GM18520 (cell line): ENCODE measurements around the gene MROH8.
"Not testable (repeated sequence)": the region's sequence is repeated elsewhere in the genome, so short reads cannot be mapped to it uniquely, and the experiment has no call there.

Experiments used
- ATAC-seq: cut with Tn5 transposase; IDR thresholded peaks from one replicate; pipeline ENCODE4 v1.9.1; 2021; ENCODE audit not compliant: unreplicated experiment

MROH8 gene

DNA sequence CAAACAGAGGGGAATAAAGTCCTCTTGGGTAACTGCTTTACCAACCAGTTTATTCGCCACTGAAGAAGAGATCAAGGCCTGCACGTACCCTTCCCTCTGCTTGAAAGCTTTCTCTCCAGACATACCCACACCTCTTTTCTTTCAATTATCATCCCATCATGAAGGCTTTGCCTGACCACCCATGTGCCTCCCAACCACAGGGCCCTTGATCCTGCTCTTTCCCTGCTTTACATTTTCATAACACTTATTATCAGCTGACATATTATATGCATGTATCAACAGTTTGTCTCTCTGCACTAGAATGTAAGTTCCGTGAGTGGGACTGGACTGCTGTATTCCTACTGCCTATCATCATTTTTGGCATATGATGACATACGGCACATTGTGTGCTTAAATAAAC, 21.1 kb downstream of the MROH8 start:
- ATAC-seq: no peak

DNA sequence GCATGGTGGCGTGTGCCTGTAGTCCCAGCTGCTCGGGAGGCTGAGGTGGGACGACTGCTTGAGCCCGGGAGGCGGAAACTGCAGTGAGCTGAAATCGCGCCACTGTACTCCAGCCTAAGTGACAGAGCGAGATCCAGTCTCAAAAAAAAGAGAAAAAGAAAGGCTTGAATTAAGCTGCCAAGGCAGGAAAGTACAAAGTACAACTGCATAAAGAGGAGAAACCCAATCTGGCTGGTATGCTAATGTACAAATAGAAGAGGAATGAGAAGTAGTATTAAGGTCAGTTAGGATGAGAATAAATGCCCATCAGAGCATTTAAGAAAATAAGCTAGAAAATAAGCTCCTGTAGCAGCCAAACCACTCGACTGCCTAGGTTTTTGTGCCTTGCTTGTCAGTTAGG, 23.4 kb downstream of the MROH8 start:
- no peak for ATAC-seq

DNA sequence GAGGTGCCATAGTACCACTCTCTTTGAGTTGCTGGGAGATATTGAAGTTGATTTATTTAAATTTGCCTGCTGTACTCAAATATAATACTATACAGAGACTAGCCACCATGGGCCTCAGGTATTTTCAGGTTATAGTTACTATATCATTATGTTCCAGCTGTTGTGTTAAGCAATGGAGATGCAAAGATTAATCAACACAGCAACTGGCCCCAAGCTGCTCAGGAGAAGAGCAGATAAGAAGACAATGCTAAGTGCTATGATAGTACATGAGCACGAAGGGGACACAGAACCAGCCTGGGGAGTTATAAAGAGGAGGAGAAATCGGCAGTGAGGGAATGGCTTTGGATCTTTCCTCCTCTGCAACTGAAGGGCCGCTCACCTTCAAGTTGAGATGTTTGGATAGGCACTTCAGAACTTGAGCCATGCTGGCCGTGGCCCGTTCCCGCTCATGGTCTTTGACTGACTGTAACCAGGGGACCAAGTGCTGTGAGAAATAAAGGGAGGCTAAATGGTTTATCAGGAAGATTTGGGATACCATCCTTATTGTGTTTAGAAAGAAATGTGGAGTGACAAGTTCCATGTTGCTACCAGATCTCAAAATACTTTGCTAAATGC, 24.6 kb downstream of the MROH8 start:
- no peak for ATAC-seq

DNA sequence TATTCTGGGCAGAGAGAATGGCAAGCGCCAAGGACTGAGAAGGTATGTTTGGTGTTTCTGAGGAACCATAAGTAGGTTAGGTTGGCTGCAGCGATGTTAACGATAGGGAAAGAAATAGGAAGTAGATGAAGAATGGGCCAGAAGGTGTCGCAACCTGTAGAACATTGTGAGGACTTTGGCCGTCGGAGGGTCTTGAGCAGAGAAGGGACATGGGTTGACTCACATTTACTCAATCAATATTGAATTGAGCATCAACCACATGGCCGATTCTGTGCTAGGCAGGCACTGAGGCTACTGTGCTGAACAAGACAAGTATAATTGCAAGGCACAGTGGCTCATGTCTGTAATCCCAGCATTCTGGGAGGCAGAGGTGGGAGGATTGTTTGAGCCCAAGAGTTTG, 27.1 kb downstream of the MROH8 start:
- ATAC-seq: no peak

DNA sequence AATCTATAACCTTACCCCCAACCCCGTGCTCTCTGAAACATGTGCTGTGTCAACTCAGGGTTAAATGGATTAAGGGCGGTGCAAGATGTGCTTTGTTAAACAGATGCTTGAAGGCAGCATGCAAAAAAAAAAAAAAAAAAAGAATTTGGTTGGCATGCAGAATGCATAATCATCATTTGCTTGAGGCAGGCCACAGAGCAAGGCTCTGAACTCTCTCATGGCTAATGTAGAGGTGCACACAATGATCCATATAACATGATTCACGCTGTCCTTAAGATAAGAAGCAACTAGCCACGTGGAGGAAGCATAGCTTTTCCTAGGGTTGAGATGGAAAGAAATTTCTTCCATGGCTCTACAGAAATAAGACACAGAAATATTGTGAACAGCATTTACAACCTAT, 27.8 kb downstream of the MROH8 start:
- ATAC-seq: no peak

DNA sequence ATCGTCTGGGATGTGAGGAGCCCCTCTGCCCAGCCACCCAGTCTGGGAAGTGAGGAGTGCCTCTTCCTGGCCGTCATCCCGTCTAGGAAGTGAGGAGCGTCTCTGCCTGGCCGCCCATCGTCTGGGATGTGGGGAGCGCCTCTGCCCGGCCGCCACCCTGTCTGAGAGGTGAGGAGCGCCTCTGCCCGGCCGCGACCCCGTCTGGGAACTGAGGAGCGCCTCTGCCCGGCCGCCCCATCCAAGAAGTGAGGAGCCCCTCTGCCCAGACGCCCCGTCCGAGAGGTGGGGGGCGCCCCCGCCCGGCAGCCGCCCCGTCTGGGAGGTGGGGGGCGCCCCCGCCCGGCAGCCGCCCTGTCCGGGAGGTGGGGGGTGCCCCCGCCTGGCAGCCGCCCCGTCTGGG, 28.5 kb downstream of the MROH8 start:
- ATAC-seq: not testable (repeated sequence)

DNA sequence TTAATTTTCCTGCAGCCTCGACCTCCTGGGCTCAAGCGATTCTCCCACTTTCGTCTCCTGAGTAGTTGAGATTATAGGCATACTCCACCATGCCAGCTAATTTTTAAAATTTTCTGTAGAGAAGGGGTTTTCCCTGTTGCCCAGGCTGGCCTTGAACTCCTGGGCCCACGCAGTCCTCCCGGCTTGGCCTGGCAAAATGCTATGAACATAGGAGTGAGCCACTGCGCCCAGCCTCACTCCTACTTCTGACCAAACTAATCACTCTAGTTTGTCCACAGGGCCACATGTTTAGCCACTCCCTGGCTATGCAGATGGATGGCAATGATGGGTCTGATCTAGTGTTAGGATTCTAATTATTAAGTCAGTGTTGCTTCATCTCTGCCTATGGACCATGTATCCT, 32.1 kb downstream of the MROH8 start:
- ATAC-seq: no peak

DNA sequence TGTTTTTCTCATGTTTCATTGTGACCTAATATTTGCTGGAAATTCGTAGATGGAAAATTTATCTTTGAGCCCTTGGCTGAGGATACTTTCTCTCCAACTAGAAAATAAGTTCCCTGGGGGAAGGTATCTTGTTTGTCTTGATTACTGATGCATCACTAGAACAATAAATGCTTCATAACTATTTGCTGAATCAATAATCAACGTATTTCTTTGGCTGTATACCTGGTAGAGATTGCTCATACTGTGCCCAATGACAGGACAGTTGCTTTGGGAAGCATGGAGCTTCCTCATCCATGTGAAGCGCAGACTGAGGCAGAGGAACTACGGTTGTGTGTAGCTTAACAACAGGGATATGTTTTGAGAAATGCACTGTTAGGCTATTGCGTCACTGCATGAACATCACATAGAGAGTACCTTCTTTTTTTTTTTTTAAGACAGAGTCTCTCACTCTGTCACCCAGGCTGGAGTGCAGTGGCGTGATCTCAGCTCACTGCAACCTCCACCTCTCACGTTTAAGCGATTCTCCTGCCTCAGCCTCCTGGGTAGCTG, 34.4 kb downstream of the MROH8 start:
- no peak for ATAC-seq

DNA sequence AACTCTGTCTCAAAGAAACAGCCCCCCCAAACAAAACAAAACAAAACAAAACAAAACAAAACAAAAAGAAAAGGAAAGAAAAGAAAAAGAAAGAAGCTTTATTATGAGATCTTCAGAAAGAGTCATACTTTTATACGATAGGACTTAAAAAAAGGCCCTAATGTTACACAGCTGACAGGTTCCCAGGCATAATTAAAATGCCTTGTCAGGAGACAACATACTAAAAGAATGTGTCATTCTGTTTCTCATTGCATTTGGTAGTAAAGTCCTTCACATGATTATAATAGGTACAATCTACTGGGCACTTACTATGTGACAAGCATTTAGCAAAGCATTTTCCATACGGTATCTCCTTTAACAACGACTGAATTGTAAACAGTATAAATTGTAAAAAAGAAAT, 36.6 kb downstream of the MROH8 start:
- ATAC-seq: no peak

DNA sequence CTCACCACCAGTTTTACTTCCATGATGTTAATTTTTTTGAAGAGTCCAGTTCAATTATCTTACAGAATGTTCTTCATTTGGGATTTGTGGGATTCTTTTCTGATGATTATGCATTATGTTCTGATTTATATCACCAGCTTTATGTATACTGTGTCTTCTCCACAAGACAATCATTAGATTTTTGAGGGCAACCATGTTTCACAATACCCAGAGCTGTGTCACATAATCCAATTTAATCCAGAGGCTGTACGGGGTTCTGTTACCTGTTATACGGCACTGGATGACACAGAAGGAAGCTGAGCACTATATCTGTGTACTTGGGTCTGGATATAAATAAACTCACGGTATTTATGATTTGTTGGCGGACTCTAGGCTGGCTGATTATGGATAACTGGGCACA, 41.8 kb downstream of the MROH8 start:
- ATAC-seq: no peak

DNA sequence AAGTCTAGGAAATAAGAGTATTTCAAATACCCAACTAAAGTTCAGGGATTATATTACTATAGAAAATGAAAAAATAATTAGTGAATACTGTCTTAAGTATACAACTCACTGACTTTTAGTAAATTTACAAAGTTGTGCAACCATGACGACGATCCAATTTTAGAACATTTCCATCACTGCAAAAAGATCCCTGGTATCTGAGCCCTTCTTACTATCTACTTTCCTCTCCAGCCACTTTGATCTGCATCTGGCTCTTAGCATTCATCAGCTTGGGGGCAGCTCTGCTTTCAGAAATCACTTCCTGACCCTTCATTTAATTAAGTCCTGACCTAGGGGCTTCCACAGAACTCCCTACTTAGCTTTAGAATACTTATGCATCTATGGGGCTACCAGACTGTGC, 45.4 kb downstream of the MROH8 start:
- no peak for ATAC-seq

DNA sequence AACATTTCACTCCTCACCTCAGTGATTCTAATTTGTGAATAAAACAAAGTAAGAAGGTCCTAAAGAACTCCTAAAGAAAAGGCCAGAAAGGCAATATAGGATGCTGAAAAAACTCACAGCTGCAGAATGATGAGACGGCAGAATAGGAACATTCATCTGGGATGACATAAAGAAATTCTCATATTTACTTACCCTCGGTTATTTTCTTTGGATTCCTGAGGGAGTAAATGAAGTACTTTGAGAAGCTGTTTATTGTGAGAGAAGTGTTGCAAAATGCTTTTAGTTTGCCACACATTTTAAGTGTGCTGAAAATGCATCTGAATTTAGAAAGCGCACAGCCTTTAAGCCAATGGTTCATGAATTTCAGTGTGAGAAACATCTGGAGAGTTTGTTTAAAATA, 47.9 kb downstream of the MROH8 start:
- ATAC-seq: no peak

DNA sequence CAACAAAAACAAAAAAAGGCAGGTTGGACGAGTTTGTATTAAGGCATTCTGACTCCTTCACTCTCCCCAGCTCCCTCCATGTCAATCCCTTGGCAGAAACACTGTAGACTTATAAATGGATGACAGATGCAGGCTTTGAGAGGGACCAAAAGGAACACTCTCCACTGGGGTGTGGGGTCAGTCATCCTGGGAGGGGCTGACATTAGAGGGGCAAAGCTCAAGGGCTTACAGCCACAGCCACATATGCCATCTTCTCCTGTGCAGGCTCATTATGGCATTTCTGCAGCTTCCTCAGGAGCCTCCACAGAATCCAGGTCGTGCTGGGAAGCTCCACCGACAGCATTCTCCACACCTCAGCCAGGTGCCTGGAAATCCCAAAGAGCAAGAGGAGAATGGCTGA, 50.5 kb downstream of the MROH8 start:
- ATAC-seq: no peak

DNA sequence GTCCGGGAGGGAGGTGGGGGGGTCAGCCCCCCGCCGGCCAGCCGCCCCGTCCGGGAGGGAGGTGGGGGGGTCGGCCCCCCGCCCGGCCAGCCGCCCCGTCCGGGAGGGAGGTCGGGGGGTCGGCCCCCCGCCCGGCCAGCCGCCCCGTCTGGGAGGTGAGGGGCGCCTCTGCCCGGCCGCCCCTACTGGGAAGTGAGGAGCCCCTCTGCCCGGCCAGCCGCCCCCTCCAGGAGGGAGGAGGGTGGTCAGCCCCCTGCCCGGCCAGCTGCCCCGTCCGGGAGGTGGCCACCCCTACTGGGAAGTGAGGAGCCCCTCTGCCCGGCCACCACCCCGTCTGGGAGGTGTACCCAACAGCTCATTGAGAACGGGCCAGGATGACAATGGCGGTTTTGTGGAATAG, 53.1 kb downstream of the MROH8 start:
- ATAC-seq: not testable (repeated sequence)

DNA sequence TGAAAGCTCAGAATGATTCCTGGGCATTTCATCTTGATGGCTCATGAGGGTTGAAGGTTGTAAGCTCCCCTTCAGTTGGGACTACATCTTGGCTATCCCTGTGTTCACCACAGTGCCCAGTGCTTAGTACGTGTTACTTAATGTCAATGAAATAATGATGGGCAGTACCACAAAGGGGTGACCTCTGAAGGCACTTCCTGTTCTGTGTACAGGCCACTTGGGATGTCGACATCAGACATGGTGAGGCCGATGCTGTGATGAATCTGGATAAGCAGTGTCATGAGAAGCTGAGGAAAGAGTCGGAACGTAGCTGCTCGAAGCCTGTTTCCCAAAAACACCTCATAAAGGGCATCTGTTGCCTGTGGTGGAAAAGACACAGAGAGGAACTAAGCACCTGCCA, 55.9 kb downstream of the MROH8 start:
- no peak for ATAC-seq

DNA sequence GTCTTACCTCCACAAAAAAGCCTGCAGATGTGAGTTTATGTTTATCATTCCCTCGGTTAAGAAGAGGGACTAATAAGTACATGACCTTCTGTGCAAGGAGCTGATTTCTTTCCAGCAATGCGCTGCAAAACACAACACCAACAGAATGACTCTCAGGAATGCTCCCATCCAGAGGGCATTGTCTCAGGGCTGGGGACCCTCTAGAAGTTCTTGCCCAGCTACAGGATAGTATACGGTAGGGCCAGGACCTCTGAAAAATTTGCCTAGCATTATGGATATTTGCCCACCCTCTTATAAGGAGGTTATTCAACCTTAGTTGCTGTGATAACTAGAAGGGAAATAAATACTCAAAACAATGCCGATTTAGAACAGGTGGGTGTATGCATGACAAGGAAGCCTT, 58.9 kb downstream of the MROH8 start:
- no peak for ATAC-seq

DNA sequence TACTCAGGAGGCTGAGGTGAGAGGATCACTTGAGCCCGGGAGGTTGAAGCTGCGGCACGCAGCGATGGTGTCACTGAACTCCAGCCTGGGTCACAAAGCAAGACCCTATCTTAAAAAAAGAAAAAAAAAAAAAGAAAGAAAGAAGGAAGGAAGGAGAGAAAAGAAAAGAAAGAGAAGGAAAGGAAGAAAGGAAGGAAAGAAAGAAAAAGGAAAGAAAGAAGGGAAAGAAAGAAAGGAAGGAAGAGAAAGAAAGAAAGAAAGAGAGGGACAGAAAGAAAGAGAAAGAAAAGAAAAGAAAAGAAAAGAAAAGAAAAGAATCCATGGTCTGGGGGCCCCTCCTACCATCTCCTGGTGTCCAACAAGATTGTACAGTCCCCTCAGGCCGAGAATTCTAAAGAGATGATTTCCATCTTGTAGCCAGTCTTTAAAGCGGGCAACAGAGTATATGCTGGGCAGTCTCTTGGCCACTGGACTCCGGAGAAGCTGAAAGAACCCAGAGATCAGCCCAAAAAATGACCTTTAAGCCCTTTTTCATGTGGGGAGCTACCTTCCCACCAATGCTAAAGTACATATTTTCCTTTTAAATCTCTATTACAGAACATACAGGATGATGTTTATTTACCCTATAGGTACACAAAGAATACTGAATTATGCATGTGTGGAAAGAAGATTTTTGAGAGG, 59.9 kb downstream of the MROH8 start:
- no peak for ATAC-seq

DNA sequence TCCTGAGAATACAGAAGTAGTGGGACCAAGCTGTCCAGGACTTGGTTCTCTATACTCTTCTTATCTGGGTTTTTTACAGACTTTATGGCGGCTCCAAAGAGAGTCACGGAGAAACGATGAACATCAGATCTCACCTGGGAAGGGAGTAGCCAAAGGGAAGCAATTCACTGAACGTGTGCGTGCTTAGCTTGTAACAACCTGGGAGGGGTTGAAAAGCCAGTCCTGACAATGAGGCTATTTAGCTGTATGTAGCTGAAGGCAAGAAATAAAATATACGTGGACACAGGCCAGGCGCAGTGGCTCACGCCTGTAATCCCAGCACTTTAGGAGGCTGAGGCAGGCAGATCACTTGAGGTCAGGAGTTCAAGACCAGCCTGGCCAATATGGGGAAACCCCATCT, 65.3 kb downstream of the MROH8 start:
- no peak for ATAC-seq

DNA sequence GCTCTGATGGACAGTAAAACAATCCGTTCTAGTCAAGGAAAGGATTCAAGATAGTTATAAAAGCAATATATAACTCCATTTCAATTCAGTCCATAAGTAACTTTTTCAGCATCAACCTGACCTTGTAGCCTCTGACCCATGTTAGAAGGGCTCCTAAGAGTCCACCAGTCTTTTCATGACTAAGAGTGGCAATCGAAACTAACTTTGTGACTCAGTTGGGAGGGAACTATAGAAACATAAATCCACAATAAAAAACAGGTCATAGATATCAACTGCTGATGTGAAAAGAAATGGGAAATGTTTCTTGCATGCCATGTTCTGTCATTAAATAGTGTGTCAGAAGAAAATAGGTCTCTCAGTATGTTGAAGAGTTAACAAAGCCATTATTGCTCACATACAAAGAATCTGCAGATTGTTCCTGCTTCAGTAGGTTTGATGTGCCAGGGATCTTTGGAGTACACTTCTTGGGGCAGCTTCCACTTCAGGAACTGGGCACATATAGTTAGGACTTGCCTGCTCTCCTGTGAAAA, 67.4 kb downstream of the MROH8 start:
- ATAC-seq: no peak

DNA sequence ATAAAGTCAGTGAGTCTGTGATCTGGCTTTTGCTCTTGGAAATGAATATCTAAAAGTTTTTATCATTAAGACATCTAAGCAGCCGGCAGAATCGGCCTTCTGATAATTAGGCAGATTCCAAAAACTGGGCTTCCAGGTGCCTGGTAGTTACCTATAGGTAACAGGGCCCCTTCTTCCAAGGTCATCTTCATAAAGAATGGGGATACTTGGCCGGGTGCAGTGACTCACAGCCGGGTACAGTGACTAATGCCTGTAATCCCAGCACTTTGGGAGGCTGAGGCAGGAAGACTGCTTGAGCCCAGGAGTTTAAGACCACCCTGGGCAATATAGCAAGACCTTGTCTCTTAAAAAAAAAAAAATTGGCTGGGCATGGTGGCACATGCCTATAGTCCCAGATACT, 70.7 kb downstream of the MROH8 start:
- no peak for ATAC-seq

DNA sequence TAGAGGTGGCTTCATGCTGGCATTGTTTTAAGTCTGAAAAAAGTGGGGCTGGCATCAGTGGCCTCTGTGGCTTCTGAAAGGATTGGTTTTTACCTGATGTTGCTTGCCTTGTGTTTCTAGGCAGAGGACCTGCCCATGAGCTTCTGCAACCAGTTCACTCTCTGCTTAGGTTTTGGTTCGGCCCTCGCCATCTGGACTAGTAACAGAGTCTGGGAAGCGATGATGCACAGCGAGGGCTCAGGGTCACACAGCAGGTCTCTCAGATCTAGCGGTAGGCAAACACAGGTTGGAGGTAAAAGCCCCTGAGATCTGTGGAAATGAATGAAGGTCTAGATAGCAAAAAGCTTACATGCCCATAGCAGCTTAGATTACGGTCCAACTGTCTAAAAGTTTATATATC, 76.8 kb downstream of the MROH8 start:
- ATAC-seq: no peak

DNA sequence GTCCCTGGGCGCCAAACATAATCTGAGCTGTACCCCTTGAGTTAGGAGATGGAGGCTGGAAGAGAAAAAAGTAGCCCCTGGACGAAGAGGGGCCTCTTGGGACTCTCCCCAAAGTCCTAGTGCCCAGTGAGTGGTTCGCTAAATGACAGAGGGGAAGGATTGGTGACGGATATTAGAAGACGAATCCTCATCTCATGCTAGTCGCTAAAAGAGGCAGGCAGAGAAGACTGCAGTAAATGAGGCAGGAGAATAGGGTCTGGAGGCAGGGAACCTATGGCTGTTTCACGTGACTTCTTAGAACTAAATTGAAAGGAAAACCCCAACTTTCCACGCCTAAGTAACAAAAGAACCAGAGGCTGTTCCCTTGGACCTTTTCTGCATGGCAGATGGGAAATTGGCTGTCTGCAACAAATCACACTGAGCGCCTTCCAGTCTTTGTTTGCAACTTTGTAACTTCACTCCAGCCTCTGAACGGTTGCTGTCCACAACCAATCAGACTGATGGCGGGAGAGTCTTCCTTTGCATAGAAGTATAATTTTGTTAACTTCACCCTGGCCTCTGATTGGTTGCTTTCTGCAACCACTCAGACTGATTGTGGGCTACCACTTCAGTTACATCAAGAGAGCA, 82.8 kb downstream of the MROH8 start:
- no peak for ATAC-seq
